SJCRH30 (cell line): ENCODE data around the gene TVP23C. TPM values are rescaled to one million over a fixed set of nuclear protein-coding genes. Genes with fewer than 3 reads are reported as not detected.
A peak's percentile ranks its signal among the peaks of the same experiment; 100 is the strongest.
"Not testable (repeated sequence)": the region's sequence is repeated elsewhere in the genome, so short reads cannot be mapped to it uniquely, and the experiment has no call there.

Source experiments
- DNase-seq, 2 experiments: peaks; one replicate each; pipeline ENCODE4 v3.0.0-alpha.2; 2015 to 2020
- H3K27ac ChIP-seq: fragments of 250-450 bp; sonication (Bioruptor Pico); 2 replicates; pipeline ENCODE4 v1.5.1; 2020; ENCODE audit warnings: mild to moderate bottlenecking, moderate library complexity
- H3K27me3 ChIP-seq: fragments of 250-450 bp; sonication (Bioruptor Pico); 2 replicates; pipeline ENCODE4 v1.5.1; 2020; ENCODE audit warnings: mild to moderate bottlenecking, moderate library complexity
- H3K36me3 ChIP-seq: fragments of 250-450 bp; sonication (Bioruptor Pico); 2 replicates; pipeline ENCODE4 v1.5.1; 2020; ENCODE audit warnings: mild to moderate bottlenecking, moderate library complexity
- H3K4me1 ChIP-seq: fragments of 250-450 bp; sonication (Bioruptor Pico); 2 replicates; pipeline ENCODE4 v1.5.1; 2020; ENCODE audit warnings: mild to moderate bottlenecking, moderate library complexity
- H3K4me3 ChIP-seq: fragments of 250-450 bp; sonication (Bioruptor Pico); 2 replicates; pipeline ENCODE4 v1.5.1; 2020; ENCODE audit warnings: mild to moderate bottlenecking, moderate library complexity
- H3K9me3 ChIP-seq: fragments of 250-450 bp; sonication (Bioruptor Pico); replicated peaks from 2 replicates; pipeline ENCODE4 v1.5.1; 2020; ENCODE audit warnings: mild to moderate bottlenecking, moderate library complexity
- total RNA-seq: library from RNA; depleted of rRNA; stranded (reverse); fragments of >200 nt; shearing (Covaris generic); gene quantifications from 2 replicates; pipeline ENCODE4 v1.2.3, GENCODE V29; 2014

TVP23C gene
- total RNA-seq, 1 experiment from 2014 or later = 1.4 TPM

DNA sequence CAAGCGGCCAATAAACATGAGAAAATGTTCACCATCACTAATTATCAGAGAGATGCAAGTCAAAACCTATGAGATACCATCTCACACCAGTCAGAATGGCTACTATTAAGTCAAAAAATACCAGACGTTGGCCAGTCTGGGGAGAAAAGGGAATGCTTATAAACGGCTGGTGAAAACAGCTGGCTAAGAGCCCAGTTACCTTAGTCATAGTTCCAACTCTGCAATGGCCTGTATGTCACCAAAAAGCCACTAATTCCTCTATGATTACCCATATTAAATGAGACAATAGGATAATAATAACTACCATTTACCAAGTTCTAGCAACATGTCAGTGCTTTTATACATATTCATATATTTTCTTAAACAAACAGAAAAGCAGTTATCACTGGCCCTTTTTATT lies 52.9 kb downstream of the TVP23C start:
- peak in 1 of 2 experiments; percentile 46 for DNase-seq
- Histone ChIP-seq H3K36me3 (no peaks in the 10 kb centered on the region), H3K27me3 (peaks cover 4% of the 10 kb centered on the region; the same call in 1 of the 2 replicates), H3K27ac (no peak overlapping the region), H3K4me3 (no peak overlapping the region), H3K9me3 (no peaks in the 10 kb centered on the region), H3K4me1 (no peaks in the 10 kb centered on the region)

GRCh38 chr17:15509095-15509494 lies 54.2 kb downstream of the TVP23C start:
- Histone ChIP-seq H3K4me1 (no peaks in the 10 kb centered on the region), H3K27me3 (peaks cover 4% of the 10 kb centered on the region; the same call in 1 of the 2 replicates), H3K4me3 (no peak overlapping the region)

GRCh38 chr17:15508466-15508865 lies 54.8 kb downstream of the TVP23C start:
- Histone ChIP-seq H3K27ac (no peak overlapping the region), H3K36me3 (no peaks in the 10 kb centered on the region), H3K9me3 (no peaks in the 10 kb centered on the region), H3K27me3 (peaks cover 4% of the 10 kb centered on the region; the same call in 1 of the 2 replicates), H3K4me3 (no peak overlapping the region), H3K4me1 (no peaks in the 10 kb centered on the region)
- no peak for DNase-seq

More at GRCh38 chr17:15509095-15509494, 54.2 kb downstream of the TVP23C start:
- Histone ChIP-seq H3K27ac (no peak overlapping the region), H3K9me3 (no peaks in the 10 kb centered on the region), H3K36me3 (no peaks in the 10 kb centered on the region)
- DNase-seq = no peak

DNA sequence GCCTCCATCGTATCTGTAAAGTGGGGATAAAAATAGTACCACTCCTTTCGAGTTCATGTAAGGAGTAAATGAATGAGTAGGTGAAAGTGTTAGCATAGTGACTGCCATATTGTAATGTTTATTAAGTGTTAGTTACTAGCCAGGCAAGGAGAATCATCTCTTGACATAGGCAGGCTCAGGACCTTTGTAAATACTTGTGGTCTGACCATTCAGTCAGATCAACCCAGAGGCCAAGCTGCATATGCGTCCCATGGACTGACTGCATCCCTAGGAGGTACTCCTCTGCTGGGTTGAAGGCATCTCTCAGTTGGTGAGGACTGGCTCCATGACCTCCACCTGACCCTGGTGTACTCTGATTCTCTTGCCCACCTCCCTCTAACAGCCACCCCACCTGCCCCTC lies 55.4 kb downstream of the TVP23C start:
- no peak for DNase-seq
- no peak overlapping the region for H3K4me3 ChIP-seq
- H3K4me1 ChIP-seq = no peaks in the 10 kb centered on the region
- no peak overlapping the region for H3K27ac ChIP-seq
- H3K27me3 ChIP-seq = peaks cover 4% of the 10 kb centered on the region; the same call in 1 of the 2 replicates
- no peaks in the 10 kb centered on the region for H3K36me3 ChIP-seq
- H3K9me3 ChIP-seq = no peaks in the 10 kb centered on the region

DNA sequence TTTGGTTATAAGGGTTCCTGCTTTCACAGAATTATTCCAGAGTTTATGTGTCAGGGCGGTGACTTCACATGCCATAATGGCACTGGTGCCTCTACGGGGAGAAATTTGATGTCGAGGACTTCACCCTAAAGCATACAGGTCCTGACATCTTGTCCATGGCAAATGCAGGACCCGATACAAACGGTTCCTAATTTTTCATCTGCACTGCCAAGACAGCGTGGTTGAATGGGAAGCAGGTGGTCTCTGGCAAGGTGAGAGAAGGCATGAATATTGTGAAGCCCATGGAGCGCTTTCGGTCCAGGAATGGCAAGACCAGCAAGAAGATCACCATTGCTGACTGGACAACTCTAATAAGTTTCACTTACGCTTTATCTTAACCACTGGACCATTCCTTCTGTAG lies 56.3 kb downstream of the TVP23C start:
- Histone ChIP-seq H3K4me1 (no peaks in the 10 kb centered on the region), H3K9me3 (no peaks in the 10 kb centered on the region), H3K36me3 (no peaks in the 10 kb centered on the region), H3K4me3 (no peak overlapping the region), H3K27ac (no peak overlapping the region), H3K27me3 (no peaks in the 10 kb centered on the region; the same call in 1 of the 2 replicates)
- DNase-seq = no peak

- H3K27me3 ChIP-seq, H3K36me3 ChIP-seq, H3K27ac ChIP-seq, DNase-seq, H3K4me1 ChIP-seq, H3K4me3 ChIP-seq, H3K9me3 ChIP-seq: not testable (repeated sequence)
These were observed 57.6 kb downstream of the TVP23C start for GRCh38 chr17:15505708-15506107.

DNA sequence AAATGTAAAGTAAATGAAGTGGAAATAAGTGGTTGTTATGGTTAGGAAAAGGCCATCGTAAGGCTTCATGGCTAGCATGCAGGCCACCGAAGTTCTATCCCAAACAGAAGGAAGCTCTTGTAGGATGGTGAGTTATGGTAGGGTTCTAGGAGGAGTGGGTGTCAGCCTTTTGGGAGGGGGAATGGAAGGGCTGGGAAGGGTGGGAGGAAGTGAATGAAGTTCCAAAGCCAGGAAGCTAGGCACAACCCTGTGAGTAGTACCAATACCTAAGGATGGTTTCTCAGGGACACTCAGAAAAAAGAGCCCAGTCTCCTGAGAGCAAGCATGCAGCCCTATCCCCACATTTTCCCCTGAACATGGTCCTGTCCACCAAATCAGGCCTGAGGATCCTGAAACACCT lies 59.6 kb downstream of the TVP23C start:
- Histone ChIP-seq H3K4me3 (no peak overlapping the region), H3K36me3 (no peaks in the 10 kb centered on the region), H3K9me3 (no peaks in the 10 kb centered on the region), H3K27me3 (no peaks in the 10 kb centered on the region; the same call in 1 of the 2 replicates), H3K27ac (no peak overlapping the region), H3K4me1 (no peaks in the 10 kb centered on the region)
- DNase-seq = no peak

- H3K36me3 ChIP-seq = no peaks in the 10 kb centered on the region
- H3K4me3 ChIP-seq = no peak overlapping the region
- H3K27ac ChIP-seq = no peak overlapping the region
- no peaks in the 10 kb centered on the region for H3K4me1 ChIP-seq
- H3K27me3 ChIP-seq = no peaks in the 10 kb centered on the region; the same call in 1 of the 2 replicates
- no peaks in the 10 kb centered on the region; the same call in 1 of the 2 replicates for H3K9me3 ChIP-seq
- peak; percentile 91 to 97 for DNase-seq
These were observed 60.7 kb downstream of the TVP23C start for GRCh38 chr17:15502369-15503112.

DNA sequence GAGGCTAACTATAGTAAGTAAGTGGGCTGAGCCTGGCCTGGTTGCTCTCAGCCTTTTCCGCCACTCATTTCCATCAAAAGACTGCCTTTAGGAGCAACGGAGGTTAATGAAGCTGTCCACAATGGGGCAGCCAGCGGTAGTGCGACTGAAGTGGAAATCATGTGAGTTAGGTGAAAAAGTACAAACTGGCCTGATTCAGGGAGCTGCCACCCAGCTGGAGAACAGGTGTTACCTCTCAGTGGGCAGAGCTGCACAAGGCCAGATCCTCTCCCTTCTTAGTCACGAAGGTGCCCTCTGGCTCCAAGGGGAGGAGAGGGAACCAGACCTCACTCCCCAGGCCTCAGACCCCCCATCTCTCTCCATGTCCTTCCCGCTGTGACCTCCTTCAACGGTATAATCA lies 61.5 kb downstream of the TVP23C start:
- no peaks in the 10 kb centered on the region; the same call in 1 of the 2 replicates for H3K27me3 ChIP-seq
- H3K9me3 ChIP-seq = no peaks in the 10 kb centered on the region; the same call in none of the 2 replicates
- no peak overlapping the region for H3K4me3 ChIP-seq
- no peaks in the 10 kb centered on the region for H3K4me1 ChIP-seq
- no peaks in the 10 kb centered on the region for H3K36me3 ChIP-seq
- DNase-seq = peak in 1 of 2 experiments; percentile 39
- no peak overlapping the region for H3K27ac ChIP-seq

DNA sequence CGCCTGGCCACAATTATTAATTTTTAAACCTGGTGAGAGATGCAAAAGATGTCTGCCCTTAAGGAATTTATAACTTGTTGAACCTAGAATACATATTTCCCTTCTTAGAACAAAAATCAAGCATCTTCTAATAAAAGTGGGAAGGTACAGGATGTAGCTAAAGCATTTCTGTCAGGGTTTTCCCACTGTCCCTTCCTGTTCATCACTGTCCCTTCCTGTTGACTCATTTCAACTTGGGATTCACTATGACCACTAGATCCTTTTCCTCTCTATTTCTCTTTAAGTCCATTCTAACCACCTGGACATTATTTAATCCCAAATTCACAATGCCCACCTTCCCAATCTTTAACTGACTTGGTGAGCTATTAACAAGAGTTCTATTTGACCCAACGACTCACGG lies 62.0 kb downstream of the TVP23C start:
- no peak for DNase-seq
- Histone ChIP-seq H3K36me3 (no peaks in the 10 kb centered on the region), H3K4me3 (no peak overlapping the region), H3K27me3 (no peaks in the 10 kb centered on the region; the same call in 1 of the 2 replicates), H3K9me3 (no peaks in the 10 kb centered on the region; the same call in none of the 2 replicates), H3K4me1 (no peaks in the 10 kb centered on the region), H3K27ac (no peak overlapping the region)

GRCh38 chr17:15498107-15498506 lies 65.2 kb downstream of the TVP23C start:
- peak; percentile 38 to 70 for DNase-seq
- H3K36me3 ChIP-seq = no peaks in the 10 kb centered on the region
- H3K4me3 ChIP-seq = no peak overlapping the region
- no peaks in the 10 kb centered on the region; the same call in 1 of the 2 replicates for H3K27me3 ChIP-seq
- H3K4me1 ChIP-seq = no peaks in the 10 kb centered on the region
- no peak overlapping the region for H3K27ac ChIP-seq
- H3K9me3 ChIP-seq = no peaks in the 10 kb centered on the region; the same call in none of the 2 replicates

DNA sequence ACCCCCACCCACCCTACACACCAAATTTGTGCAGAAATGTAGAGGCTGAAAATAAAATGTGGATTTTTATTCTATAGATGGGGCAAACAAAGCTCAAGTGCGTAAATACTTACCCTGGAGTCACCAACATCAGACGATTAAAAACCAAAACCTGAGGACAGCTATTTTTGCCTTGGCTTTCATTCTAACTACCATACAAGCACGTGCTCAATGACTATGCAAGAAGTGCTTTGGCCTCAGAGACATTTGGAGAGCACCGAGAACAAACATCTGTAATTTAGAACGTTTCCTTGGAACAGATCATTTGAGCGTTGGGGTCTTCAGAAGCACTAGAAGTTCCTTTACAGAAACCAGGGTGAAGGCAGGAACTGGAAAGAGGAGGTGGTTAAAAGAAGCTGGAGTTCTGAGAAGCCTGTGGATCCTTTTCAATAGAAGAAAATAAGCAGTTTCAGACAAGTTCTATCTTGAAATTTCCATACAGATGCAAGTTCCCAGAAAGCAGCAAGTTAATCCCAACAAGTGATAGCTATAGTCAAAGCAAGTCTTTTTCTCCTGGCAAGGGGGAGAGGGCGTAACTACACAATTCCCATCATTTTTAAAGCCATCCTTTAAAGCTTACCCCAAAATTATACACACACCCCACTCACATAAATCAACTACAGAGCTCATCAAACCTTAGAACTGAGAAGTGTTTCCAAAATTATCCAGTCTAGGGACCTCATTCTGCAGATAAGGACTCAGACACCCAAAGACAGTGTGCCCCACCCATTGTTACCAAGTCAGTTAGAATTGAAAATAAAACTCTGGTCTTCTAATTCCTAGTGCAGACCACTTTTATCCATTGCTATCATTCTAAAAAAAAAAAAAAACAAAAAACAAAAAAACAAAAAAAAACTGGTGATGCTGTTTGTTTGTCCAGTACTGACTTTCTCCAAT lies 66.3 kb downstream of the TVP23C start:
- H3K27me3 ChIP-seq = no peaks in the 10 kb centered on the region; the same call in 1 of the 2 replicates
- H3K4me1 ChIP-seq = no peaks in the 10 kb centered on the region
- H3K4me3 ChIP-seq = no peak overlapping the region
- no peak for DNase-seq
- no peak overlapping the region for H3K27ac ChIP-seq
- no peaks in the 10 kb centered on the region; the same call in none of the 2 replicates for H3K9me3 ChIP-seq
- no peaks in the 10 kb centered on the region for H3K36me3 ChIP-seq

DNA sequence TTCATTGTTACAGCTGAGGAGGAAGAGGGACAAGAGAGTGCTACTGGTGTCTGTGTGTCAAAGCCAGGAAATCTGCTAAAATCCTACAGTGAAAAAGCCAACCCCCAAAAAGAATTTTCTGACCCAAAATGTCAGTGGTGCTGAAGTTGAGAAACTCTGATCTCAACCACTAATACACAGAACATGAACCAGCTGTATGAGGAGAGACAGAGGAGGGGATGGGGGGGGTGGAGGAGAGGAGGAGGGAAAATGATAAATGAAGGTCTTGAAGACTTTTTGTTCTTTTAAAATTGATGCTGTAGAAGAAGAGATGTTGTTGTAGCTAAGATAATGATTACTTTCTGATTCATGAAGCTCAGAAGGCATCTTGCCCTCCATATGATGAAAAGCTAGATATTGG lies 68.5 kb downstream of the TVP23C start:
- Histone ChIP-seq H3K4me1 (0 out of 2 replicates have a peak, but pooled peaks cover 5% of the 10 kb centered on the region), H3K4me3 (no peak overlapping the region), H3K27me3 (no peaks in the 10 kb centered on the region; the same call in 1 of the 2 replicates), H3K36me3 (no peaks in the 10 kb centered on the region), H3K27ac (no peak overlapping the region), H3K9me3 (no peaks in the 10 kb centered on the region; the same call in none of the 2 replicates)
- no peak for DNase-seq

- Histone ChIP-seq H3K9me3 (no peaks in the 10 kb centered on the region; the same call in none of the 2 replicates), H3K27ac (no peak overlapping the region), H3K27me3 (no peaks in the 10 kb centered on the region; the same call in 1 of the 2 replicates), H3K4me3 (no peak overlapping the region), H3K4me1 (0 out of 2 replicates have a peak, but pooled peaks cover 5% of the 10 kb centered on the region), H3K36me3 (no peaks in the 10 kb centered on the region)
- no peak for DNase-seq
These were observed 69.6 kb downstream of the TVP23C start for GRCh38 chr17:15493693-15494035.
